Cardiac fibroblast (primary cell): ENCODE results near the gene TXNL1.
"Not testable (repeated sequence)": the region's sequence is repeated elsewhere in the genome, so short reads cannot be mapped to it uniquely, and the experiment has no call there.

Source experiments
- DNase-seq, 2 donors: peaks; one replicate each; pipeline versions ENCODE4 v3.0.0 to v3.0.0-alpha.2; 2010; ENCODE audit warnings: low read depth in 2 of 2
- H3K4me3 ChIP-seq, 2 donors: replicated peaks in 1 of 2; 1 replicate in 1 of 2; 2 replicates in 1 of 2; pipeline ENCODE4 v1.5.1; 2011; ENCODE audit warnings: low read depth in 2 of 2, low read length in 2 of 2, mild to moderate bottlenecking in 2 of 2, moderate library complexity in 1 of 2
- TF ChIP-seq, protein P1 (sequence below): IDR thresholded peaks from one replicate; pipeline ENCODE4 v1.5.1; 2011; ENCODE audit warnings: low read depth, mild to moderate bottlenecking, low read length, inconsistent platforms

Gene TXNL1

DNA sequence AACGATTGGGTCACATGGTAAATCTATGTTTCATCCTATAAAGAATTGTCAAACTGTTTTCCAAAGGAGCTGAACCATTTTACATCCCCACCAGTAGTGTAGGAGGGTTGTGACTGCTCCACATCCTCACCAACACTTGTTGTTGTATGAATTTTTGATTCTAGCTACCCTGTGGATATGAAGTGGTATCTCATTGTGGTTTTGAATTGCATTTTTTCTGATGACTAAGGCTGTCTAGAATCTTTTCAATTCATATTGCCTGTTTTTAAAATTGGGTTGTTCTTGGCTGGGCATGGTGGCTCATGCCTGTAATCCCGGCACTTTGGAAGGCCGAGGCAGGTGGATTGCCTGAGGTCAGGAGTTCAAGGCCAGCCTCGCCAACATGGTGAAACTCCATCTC lies 44.5 kb downstream of the TXNL1 start:
- peak in 1 of 2 donors; percentile 74 for DNase-seq
- TF ChIP-seq, protein P1, sequence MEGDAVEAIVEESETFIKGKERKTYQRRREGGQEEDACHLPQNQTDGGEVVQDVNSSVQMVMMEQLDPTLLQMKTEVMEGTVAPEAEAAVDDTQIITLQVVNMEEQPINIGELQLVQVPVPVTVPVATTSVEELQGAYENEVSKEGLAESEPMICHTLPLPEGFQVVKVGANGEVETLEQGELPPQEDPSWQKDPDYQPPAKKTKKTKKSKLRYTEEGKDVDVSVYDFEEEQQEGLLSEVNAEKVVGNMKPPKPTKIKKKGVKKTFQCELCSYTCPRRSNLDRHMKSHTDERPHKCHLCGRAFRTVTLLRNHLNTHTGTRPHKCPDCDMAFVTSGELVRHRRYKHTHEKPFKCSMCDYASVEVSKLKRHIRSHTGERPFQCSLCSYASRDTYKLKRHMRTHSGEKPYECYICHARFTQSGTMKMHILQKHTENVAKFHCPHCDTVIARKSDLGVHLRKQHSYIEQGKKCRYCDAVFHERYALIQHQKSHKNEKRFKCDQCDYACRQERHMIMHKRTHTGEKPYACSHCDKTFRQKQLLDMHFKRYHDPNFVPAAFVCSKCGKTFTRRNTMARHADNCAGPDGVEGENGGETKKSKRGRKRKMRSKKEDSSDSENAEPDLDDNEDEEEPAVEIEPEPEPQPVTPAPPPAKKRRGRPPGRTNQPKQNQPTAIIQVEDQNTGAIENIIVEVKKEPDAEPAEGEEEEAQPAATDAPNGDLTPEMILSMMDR: no peak
- H3K4me3 ChIP-seq: no peak overlapping the region

DNA sequence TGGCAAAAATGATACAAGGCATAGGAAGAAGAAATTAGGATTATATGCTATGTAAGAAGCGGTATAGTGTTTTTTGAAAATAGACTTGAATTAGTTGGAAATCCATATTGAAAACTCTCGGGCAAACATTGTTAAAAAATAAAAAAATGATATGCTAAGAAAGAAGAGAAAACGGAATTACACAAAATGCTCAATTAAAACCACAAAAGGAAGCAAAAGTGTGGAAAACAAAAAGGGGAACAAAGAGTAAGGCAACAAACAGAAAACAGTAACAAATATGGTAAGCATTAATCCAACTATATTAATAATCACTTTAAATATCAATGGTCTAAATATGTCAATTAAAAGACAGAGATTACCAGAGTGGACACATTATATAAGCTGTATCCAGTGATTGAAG lies 58.4 kb downstream of the TXNL1 start:
- no peak for DNase-seq
- no peak overlapping the region for H3K4me3 ChIP-seq
- TF ChIP-seq, protein P1: no peak

DNA sequence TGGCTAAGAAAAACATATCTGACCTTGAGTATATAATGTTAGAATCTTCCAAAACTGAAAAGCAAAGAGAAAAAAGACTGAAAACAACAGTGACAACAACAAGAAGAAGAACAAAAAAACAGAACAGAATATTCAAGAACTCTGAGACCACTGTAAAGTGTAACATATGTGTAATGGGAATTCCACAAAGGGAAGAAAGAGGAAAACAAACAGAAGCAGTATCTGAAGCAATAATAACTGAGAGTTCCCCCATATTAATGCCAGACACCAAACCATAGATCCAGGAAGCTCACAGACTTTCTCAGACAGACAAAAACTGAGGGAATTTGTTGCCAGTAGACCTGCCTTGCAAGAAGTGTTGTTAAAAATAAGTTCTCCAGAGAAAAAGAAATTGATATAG lies 58.9 kb downstream of the TXNL1 start:
- TF ChIP-seq, protein P1: no peak
- DNase-seq: no peak
- no peak overlapping the region for H3K4me3 ChIP-seq

DNA sequence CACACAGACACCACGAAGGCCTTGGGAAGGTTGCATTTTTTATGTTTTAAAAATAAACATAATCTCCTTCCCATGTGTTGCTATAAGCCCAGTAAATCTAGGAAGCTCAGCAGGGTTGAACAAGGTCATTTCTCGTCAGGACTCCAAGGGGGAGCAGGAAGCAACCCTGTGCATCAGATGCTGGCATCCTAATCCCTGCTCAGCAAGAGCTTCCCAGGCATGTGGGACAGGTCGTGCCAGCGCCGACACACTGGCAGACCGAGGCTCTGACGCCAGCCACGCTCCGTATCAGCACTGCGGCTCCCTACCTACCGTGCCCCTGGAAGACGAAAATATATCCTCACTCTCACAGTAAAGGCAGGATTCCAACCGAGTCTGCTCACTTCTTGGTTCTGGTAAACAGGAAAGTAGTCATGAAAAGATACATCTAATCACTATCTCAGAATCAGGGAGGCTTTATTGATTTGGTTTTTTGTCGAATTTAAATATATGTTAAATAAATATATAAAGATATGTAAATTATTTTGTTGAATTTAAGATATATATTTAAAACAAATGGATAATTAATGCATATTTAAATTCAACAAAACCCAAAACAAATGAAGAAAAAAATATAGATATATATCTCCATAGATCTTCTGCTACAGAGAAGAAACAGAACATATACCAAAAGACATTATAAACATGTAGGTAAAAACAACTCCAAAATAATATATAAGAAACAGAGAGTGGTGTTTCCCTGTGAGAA lies 61.4 kb downstream of the TXNL1 start:
- DNase-seq: peak in 1 of 2 donors; percentile 8

DNA sequence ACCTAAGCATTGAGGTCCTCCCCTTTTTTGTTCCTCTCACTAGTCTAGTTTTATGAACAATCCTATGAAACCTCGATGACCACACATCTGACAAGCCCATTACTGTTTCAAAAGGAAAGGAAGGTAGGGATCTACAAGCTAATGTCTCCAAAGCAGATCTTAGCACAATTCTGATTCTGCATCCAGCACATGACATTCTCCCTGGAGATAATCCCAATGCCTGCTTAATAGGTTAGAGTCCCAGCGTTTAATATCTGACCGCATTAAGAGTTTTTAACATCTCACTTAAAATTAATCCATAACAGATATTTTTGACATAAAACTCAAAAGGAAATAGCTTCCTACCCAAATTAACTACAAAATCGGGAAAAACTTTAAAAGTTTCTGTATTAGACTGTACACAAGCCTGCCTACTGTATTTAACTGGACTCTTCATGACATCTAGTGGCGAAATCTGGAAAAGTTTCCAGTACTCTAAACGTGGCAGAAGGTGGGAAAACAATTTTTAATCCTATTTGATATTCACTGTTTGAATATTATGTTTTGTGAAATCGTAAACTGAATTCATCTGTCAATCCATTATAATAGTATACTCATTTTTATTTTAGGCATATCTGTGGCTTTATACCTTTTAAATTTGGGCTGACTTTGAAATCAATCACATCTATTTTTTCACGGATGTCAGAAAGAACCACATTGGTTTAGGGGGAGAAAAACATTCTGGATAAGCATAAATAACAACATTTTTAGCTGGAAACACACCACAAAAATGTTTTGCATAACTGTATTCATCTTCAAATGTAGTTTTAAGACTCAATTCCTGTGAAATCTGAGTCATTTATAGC lies 62.4 kb downstream of the TXNL1 start:
- DNase-seq: peak; percentile 78 to 82
- H3K4me3 ChIP-seq: no peak overlapping the region
- TF ChIP-seq, protein P1: peak; percentile 52

More for the DNA sequence above, 61.4 kb downstream of the TXNL1 start:
- peak overlapping the region in 1 of 2 donors; percentile 5 for H3K4me3 ChIP-seq
- TF ChIP-seq, protein P1: no peak

DNA sequence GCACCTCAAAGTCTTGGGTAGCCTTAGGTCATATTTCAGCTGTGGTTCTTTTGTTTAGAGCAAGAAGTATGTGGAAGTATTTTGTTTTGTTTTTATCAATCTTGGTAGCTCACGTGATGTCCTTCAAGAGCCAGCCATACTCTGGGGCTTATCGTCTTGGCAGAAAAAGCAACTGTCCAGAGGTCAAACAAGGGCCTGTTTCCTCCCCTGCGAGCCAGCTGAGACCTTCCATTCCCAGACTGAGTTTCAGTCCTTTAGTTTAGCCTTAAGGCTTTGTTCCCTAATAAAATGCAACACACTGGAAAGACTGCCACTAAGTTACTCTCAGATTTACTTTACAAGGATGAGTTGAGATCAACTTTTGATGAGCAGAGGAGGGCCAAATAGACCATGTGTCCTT lies 63.5 kb downstream of the TXNL1 start:
- TF ChIP-seq, protein P1: no peak
- H3K4me3 ChIP-seq: no peak overlapping the region
- DNase-seq: peak in 1 of 2 donors; percentile 89

DNA sequence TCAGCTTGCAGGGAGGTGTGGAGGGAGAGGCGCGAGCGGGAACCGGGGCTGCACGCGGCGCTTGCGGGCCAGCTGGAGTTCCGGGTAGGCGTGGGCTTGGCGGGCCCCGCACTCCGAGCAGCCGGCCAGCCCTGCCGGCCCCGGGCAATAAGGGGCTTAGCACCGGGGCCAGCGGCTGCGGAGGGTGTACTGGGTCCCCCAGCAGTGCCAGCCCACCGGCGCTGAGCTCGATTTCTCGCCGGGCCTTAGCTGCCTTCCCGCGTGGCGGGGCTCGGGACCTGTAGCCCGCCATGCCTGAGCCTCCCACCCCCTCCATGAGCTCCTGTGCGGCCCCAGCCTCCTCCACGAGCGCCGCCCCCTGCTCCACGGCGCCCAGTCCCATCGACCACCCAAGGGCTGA lies 66.1 kb downstream of the TXNL1 start:
- H3K4me3 ChIP-seq, DNase-seq: not testable (repeated sequence)
